ENCODE data around the gene ADGRB2. TPM values are rescaled to one million over a fixed set of nuclear protein-coding genes. Genes with fewer than 3 reads are reported as not detected.

The ADGRB2 gene
- total RNA-seq, 1 donor from 2014 or later, result 15.8 TPM

GRCh38 chr1:31752258-31752657, 11.9 kb downstream of the ADGRB2 start:
- DNase-seq, result no peak
- Mint-ChIP-seq H3K4me1 (ENCODE audit: low read depth, unreplicated experiment) (peaks cover 13% of the 10 kb centered on the region), H3K9me3 (ENCODE audit: unreplicated experiment) (peaks cover 3% of the 10 kb centered on the region), H3K27ac (ENCODE audit: unreplicated experiment) (peak overlapping the region; percentile 38), H3K4me3 (ENCODE audit: unreplicated experiment) (no peak overlapping the region), H3K27me3 (ENCODE audit: unreplicated experiment) (peaks cover 16% of the 10 kb centered on the region), H3K36me3 (ENCODE audit: unreplicated experiment) (no peaks in the 10 kb centered on the region)
- no peak for TF ChIP-seq CTCF (IDR thresholded peaks at IDR 0.05; ENCODE audit: partially characterized antibody, unreplicated experiment)

DNA sequence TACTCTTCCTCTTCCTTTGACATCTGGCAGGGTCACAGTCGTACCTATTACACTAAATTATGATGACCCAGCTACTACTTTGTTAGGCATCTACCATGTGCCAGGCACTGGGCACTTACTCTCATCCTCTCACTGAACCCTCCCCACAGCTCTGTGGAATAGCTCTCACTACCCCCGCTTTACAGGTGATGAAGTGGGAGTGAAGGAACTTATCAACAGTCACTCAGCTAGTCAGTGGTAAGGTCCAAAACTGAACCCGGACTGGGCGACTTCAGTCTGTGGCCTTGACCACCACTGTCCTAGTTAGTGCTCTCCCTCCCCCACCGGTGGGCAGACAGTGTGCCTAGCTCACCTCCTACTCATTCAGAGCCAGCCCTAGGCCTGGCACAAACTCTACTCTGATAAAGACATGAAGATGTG, 12.3 kb downstream of the ADGRB2 start:
- TF ChIP-seq CTCF (IDR thresholded peaks at IDR 0.05; ENCODE audit: partially characterized antibody, unreplicated experiment), result no peak
- DNase-seq, result no peak
- H3K36me3 Mint-ChIP-seq (ENCODE audit: unreplicated experiment), result no peaks in the 10 kb centered on the region
- H3K4me1 Mint-ChIP-seq (ENCODE audit: low read depth, unreplicated experiment), result peaks cover 17% of the 10 kb centered on the region
- H3K9me3 Mint-ChIP-seq (ENCODE audit: unreplicated experiment), result peaks cover 5% of the 10 kb centered on the region
- H3K4me3 Mint-ChIP-seq (ENCODE audit: unreplicated experiment), result no peak overlapping the region
- H3K27ac Mint-ChIP-seq (ENCODE audit: unreplicated experiment), result no peak overlapping the region
- H3K27me3 Mint-ChIP-seq (ENCODE audit: unreplicated experiment), result peaks cover 17% of the 10 kb centered on the region

- no peak for DNase-seq
Measured at GRCh38 chr1:31750858-31751510, 13.2 kb downstream of the ADGRB2 start.

GRCh38 chr1:31749785-31750735, 14.1 kb downstream of the ADGRB2 start:
- Mint-ChIP-seq H3K36me3 (ENCODE audit: unreplicated experiment) (no peaks in the 10 kb centered on the region), H3K27me3 (ENCODE audit: unreplicated experiment) (peaks cover 20% of the 10 kb centered on the region), H3K9me3 (ENCODE audit: unreplicated experiment) (peaks cover 5% of the 10 kb centered on the region), H3K4me1 (ENCODE audit: low read depth, unreplicated experiment) (peaks cover 22% of the 10 kb centered on the region), H3K4me3 (ENCODE audit: unreplicated experiment) (no peak overlapping the region), H3K27ac (ENCODE audit: unreplicated experiment) (no peak overlapping the region)
- no peak for TF ChIP-seq CTCF (IDR thresholded peaks at IDR 0.05; ENCODE audit: partially characterized antibody, unreplicated experiment)
- no peak for DNase-seq

More at GRCh38 chr1:31750858-31751510, 13.2 kb downstream of the ADGRB2 start:
- Mint-ChIP-seq H3K4me3 (ENCODE audit: unreplicated experiment) (no peak overlapping the region), H3K36me3 (ENCODE audit: unreplicated experiment) (no peaks in the 10 kb centered on the region), H3K4me1 (ENCODE audit: low read depth, unreplicated experiment) (peaks cover 22% of the 10 kb centered on the region), H3K9me3 (ENCODE audit: unreplicated experiment) (peaks cover 5% of the 10 kb centered on the region), H3K27ac (ENCODE audit: unreplicated experiment) (no peak overlapping the region), H3K27me3 (ENCODE audit: unreplicated experiment) (peaks cover 18% of the 10 kb centered on the region)
- no peak for TF ChIP-seq CTCF (IDR thresholded peaks at IDR 0.05; ENCODE audit: partially characterized antibody, unreplicated experiment)

Measured in glutamatergic neuron (in vitro differentiated cells).